ENCODE data around the gene GLIPR1L2. TPM values are rescaled to one million over a fixed set of nuclear protein-coding genes. Genes with fewer than 3 reads are reported as not detected.
"Not testable (repeated sequence)": the region's sequence is repeated elsewhere in the genome, so short reads cannot be mapped to it uniquely, and the experiment has no call there.

The GLIPR1L2 gene
- total RNA-seq, 6 experiments from 2014 or later: 0.24 to 1.0 (median 0.32) TPM

DNA sequence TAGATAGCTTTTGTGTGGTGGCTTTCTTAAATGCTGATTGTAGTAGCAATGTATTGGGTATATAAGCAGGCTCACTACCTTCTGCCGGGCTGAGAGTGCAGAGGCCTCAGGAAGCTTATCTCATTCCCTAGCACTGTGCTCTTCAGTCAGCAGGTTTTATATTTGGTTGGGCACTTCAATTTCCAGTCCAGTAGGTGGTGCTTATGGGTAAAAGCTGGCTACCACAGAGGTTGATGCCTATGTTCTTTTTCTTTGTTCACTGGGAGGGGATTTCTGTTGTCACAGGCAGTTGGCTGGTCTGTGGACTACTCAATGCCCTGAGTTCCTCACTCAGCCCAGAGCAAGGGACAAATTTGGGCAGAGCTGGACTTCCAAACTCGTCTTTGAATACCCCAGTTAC lies 46.7 kb downstream of the GLIPR1L2 start:
- Histone ChIP-seq H3K9me3 (no peaks in the 10 kb centered on the region), H3K27ac (no peak overlapping the region), H3K27me3 (no peaks in the 10 kb centered on the region), H3K4me3 (no peak overlapping the region), H3K4me1 (no peaks in the 10 kb centered on the region), H3K36me3 (no peaks in the 10 kb centered on the region)
- TF ChIP-seq POLR2A (IDR thresholded peaks at IDR 0.05): no peak
- TF ChIP-seq, protein P1, sequence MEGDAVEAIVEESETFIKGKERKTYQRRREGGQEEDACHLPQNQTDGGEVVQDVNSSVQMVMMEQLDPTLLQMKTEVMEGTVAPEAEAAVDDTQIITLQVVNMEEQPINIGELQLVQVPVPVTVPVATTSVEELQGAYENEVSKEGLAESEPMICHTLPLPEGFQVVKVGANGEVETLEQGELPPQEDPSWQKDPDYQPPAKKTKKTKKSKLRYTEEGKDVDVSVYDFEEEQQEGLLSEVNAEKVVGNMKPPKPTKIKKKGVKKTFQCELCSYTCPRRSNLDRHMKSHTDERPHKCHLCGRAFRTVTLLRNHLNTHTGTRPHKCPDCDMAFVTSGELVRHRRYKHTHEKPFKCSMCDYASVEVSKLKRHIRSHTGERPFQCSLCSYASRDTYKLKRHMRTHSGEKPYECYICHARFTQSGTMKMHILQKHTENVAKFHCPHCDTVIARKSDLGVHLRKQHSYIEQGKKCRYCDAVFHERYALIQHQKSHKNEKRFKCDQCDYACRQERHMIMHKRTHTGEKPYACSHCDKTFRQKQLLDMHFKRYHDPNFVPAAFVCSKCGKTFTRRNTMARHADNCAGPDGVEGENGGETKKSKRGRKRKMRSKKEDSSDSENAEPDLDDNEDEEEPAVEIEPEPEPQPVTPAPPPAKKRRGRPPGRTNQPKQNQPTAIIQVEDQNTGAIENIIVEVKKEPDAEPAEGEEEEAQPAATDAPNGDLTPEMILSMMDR (IDR thresholded peaks at IDR 0.05): peak in 3 of 4 donors; percentile 6 to 21 (median 11)
- 33% methylated on average over 1 of the region's 2 CpGs for WGBS (ENCODE audit: insufficient coverage, low coverage, low lambda C conversion rate, missing lambda C conversion rate)
- intact Hi-C loops (cut with DNase I): no loop called here
- no peak for DNase-seq
- ATAC-seq: peak; percentile 42 to 55 (median 46)

DNA sequence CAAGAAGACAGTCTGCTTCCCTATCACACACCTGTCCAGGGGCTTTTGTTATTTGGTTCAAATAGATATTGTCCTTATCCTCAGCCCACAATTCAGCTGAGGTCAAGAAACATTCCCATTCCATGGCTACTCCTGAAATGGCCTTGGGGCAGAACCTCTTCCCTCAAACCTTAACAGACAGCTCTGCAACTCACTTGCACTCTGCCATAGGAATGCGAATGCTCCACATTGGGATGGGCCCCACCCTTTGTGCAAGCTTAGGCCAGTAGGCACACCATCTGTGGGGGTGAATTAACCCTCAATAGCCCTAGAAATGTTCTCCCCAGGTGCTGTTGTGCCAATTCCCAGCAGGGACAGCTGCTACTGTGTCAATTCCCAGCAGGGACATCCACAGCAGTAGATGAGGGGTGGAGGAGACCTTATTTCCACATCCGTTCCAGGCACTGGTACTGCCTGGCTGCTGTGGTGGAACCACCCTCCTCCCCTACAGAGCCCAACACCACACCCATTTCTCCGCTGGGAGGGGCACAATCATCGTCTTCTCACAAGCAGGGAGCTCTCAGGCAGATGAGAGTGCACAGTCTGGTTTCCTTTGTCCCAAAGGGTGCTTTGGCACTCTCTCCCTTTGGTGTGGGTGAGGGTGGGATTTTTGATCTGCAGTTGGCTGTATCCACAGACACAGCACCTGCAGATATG lies 47.3 kb downstream of the GLIPR1L2 start:
- 54% methylated on average over 4 of the region's 4 CpGs for WGBS (ENCODE audit: insufficient coverage, low coverage, low lambda C conversion rate, missing lambda C conversion rate)
- intact Hi-C loops (cut with DNase I): no loop called here
- no peaks in the 10 kb centered on the region for H3K9me3 ChIP-seq
- no peak overlapping the region for H3K27ac ChIP-seq
- DNase-seq (no peak), ATAC-seq (no peak)
- H3K27me3 ChIP-seq: no peaks in the 10 kb centered on the region
- H3K36me3 ChIP-seq: no peaks in the 10 kb centered on the region
- no peaks in the 10 kb centered on the region for H3K4me1 ChIP-seq
- TF ChIP-seq, protein P1 (IDR thresholded peaks at IDR 0.05): no peak
- TF ChIP-seq POLR2A (IDR thresholded peaks at IDR 0.05): no peak
- H3K4me3 ChIP-seq: no peak overlapping the region

DNA sequence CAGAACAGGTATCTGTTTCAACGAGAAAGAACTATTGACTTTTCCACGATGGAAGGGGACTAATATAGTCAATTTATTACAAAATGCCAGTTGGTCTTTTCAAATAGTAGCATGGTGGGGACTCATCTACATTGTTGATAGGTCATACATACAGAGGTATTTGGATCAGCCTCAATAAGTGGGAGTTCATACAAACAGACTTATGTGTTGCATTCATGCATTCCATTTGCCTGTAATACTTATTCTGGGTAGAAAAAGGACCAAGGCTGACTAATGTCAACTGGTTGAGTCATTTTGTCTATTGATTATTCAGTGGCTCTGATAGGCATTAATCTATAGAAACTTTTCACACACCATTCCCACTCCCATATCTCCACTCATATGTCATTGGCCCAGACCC lies 48.2 kb downstream of the GLIPR1L2 start:
- no peak overlapping the region for H3K4me3 ChIP-seq
- DNase-seq: no peak
- H3K27ac ChIP-seq: no peak overlapping the region
- no peaks in the 10 kb centered on the region for H3K27me3 ChIP-seq
- no peaks in the 10 kb centered on the region for H3K36me3 ChIP-seq
- H3K9me3 ChIP-seq: no peaks in the 10 kb centered on the region
- H3K4me1 ChIP-seq: no peaks in the 10 kb centered on the region
- TF ChIP-seq POLR2A (IDR thresholded peaks at IDR 0.05): no peak
- TF ChIP-seq, protein P1 (IDR thresholded peaks at IDR 0.05): no peak
- intact Hi-C loops (cut with DNase I): no loop called here
- ATAC-seq: no peak
- WGBS (ENCODE audit: insufficient coverage, low coverage, low lambda C conversion rate, missing lambda C conversion rate): 65% methylated on average over 2 of the region's 2 CpGs

DNA sequence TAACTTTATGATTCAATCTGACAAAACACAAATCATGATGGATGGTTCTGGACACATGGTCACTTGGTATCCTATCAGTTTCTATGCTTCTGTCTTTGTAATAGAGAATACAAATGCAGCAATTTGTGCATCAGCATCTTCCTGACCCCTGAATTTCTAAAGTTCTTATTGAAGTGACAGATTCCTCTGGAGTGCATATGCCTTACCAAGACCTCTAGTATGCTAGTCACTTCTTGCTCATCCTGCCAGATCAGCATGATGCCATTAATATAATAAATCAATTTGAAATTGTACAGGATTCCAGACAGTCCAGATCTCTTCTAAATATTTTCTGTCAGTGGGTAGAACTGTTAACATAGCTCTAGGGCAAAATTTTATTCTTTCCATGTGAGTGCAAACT lies 49.0 kb downstream of the GLIPR1L2 start:
- no peaks in the 10 kb centered on the region for H3K36me3 ChIP-seq
- intact Hi-C loops (cut with DNase I): no loop called here
- ATAC-seq: no peak

DNA sequence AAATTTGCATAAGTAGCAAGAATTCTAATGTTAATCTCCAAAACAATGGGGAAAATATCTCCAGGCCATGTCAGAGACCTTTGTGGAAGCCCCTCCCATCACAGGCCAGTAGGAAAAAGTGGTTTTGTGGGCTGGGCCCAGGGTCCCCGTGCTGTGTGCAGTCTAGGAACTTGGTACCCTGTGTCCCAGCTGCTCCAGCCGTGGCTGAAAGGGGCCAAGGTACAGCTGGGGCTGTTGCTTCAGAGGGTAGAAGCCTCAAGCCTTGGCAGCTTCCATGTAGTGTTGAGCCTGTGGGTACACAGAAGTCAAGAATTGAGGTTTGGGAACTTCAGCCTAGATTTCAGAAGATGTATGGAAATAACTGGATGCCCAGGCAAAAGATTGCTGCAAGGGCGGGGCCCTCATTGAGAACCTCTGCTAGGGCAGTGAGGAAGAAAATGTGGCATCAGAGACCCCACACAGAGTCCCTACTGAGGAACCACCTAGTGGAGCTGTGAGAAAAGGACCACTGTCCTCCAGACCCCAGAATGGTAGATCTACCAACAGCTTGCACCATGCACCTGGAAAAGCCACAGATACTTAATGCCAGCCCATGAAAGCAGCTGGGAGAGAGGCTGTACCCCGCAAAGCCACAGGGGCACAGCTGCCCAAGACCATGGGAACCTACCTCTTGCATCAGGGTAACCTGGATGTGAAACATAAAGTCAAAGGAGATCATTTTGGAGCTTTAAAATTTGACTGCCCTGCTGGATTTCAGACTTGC lies 51.0 kb downstream of the GLIPR1L2 start:
- H3K36me3 ChIP-seq; ATAC-seq; H3K4me3 ChIP-seq; H3K4me1 ChIP-seq; H3K9me3 ChIP-seq; H3K27ac ChIP-seq; DNase-seq; H3K27me3 ChIP-seq; intact Hi-C loops (cut with DNase I): not testable (repeated sequence)
- WGBS (ENCODE audit: insufficient coverage, low coverage, low lambda C conversion rate, missing lambda C conversion rate): 60% methylated on average over 2 of the region's 4 CpGs

More for the DNA sequence above, 49.0 kb downstream of the GLIPR1L2 start:
- no peaks in the 10 kb centered on the region for H3K4me1 ChIP-seq
- no peaks in the 10 kb centered on the region for H3K9me3 ChIP-seq
- H3K27ac ChIP-seq: no peak overlapping the region
- TF ChIP-seq, protein P1 (IDR thresholded peaks at IDR 0.05): no peak
- no peak for TF ChIP-seq POLR2A (IDR thresholded peaks at IDR 0.05)
- no peak overlapping the region for H3K4me3 ChIP-seq
- no peak for DNase-seq
- H3K27me3 ChIP-seq: no peaks in the 10 kb centered on the region

DNA sequence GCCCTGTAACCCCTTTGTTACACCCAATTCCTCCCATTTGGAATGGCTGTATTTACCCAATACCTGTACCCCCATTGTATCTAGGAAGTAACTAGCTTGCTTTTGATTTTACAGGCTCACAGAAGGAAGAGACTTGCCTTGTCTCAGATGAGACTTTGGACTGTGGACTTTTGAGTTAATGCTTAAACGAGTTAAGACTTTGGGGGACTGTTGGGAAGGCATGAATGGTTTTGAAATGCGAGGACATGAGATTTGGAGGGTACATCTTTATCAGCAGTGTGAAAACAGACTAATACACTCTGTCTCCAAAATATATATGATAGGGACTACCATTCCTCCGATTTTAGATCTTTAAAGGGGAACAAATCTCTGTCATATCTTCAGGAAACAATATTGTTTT lies 51.6 kb downstream of the GLIPR1L2 start:
- H3K4me1 ChIP-seq; H3K4me3 ChIP-seq; H3K9me3 ChIP-seq; H3K27me3 ChIP-seq; H3K27ac ChIP-seq; DNase-seq; ATAC-seq; H3K36me3 ChIP-seq; intact Hi-C loops (cut with DNase I): not testable (repeated sequence)
- WGBS (ENCODE audit: insufficient coverage, low coverage, low lambda C conversion rate, missing lambda C conversion rate): 21% methylated on average over 3 of the region's 3 CpGs
